Measurements from ENCODE around the gene MBOAT7. TPM values are rescaled to one million over a fixed set of nuclear protein-coding genes. Genes with fewer than 3 reads are reported as not detected.

Gene MBOAT7
- total RNA-seq, 1 experiment from 2014 or later = 109 TPM

- no peak overlapping the region for H3K27ac Mint-ChIP-seq
- no peaks in the 10 kb centered on the region for H3K4me1 Mint-ChIP-seq
- H3K36me3 Mint-ChIP-seq = peaks cover 85% of the 10 kb centered on the region
- POLR2A ChIA-PET = interaction anchor here (1.4 kb wide), 1 partner anchor 8 kb away, joined by 3 read pairs; no protein-coding TSS in a partner anchor
- ATAC-seq (no peak), DNase-seq (ENCODE audit: low spot score) (no peak)
- H3K4me3 Mint-ChIP-seq = no peak overlapping the region
- H3K9me3 Mint-ChIP-seq = no peaks in the 10 kb centered on the region
- TF ChIP-seq GTF2I (CRISPR knock-in tag; conservative IDR thresholded peaks at IDR 0.05) (no peak), ZNF121 (CRISPR knock-in tag; IDR thresholded peaks at IDR 0.05) (no peak), ZNF396 (CRISPR knock-in tag; IDR thresholded peaks at IDR 0.05; ENCODE audit: borderline replicate concordance) (no peak), JUN (CRISPR knock-in tag; IDR thresholded peaks at IDR 0.05) (no peak), ZNF416 (CRISPR knock-in tag; IDR thresholded peaks at IDR 0.05) (no peak), ZNF138 (CRISPR knock-in tag; conservative IDR thresholded peaks at IDR 0.05) (no peak), MAX (CRISPR knock-in tag; IDR thresholded peaks at IDR 0.05) (no peak), CBFB (CRISPR knock-in tag; IDR thresholded peaks at IDR 0.05; ENCODE audit: low read depth) (no peak)
- no peaks in the 10 kb centered on the region; the same call in 1 of the 2 replicates for H3K27me3 Mint-ChIP-seq (ENCODE audit: low read depth)
- CTCF ChIA-PET = no interaction called here
Observed at GRCh38 chr19:54147676-54148075, 41.7 kb downstream of the MBOAT7 start.

GRCh38 chr19:54145541-54146158 is 43.7 kb downstream of the MBOAT7 start:
- no peaks in the 10 kb centered on the region; the same call in 1 of the 2 replicates for H3K27me3 Mint-ChIP-seq (ENCODE audit: low read depth)
- H3K4me1 Mint-ChIP-seq = peaks cover 2% of the 10 kb centered on the region; the same call in 1 of the 2 replicates
- H3K9me3 Mint-ChIP-seq = no peaks in the 10 kb centered on the region
- DNase-seq (ENCODE audit: low spot score) = no peak
- ChIA-PET CTCF (no interaction called here), POLR2A (no interaction called here)
- no peak overlapping the region for H3K27ac Mint-ChIP-seq
- H3K36me3 Mint-ChIP-seq = peaks cover 75% of the 10 kb centered on the region
- H3K4me3 Mint-ChIP-seq = no peak overlapping the region
- ATAC-seq = no peak
- TF ChIP-seq ZNF281 (CRISPR knock-in tag; IDR thresholded peaks at IDR 0.05) (no peak), CTCF (IDR thresholded peaks at IDR 0.05) (no peak), GRHL2 (CRISPR knock-in tag; IDR thresholded peaks at IDR 0.05; ENCODE audit: insufficient replicate concordance, severe bottlenecking) (no peak), FOXP4 (CRISPR knock-in tag; IDR thresholded peaks at IDR 0.05) (no peak), ERG (CRISPR knock-in tag; IDR thresholded peaks at IDR 0.05) (no peak), NFYB (CRISPR knock-in tag; conservative IDR thresholded peaks at IDR 0.05; ENCODE audit: low read depth) (no peak), JAZF1 (CRISPR knock-in tag; IDR thresholded peaks at IDR 0.05) (no peak), ESRRA (CRISPR knock-in tag; IDR thresholded peaks at IDR 0.05; ENCODE audit: borderline replicate concordance) (no peak), ZNF532 (CRISPR knock-in tag; IDR thresholded peaks at IDR 0.05; ENCODE audit: borderline replicate concordance) (no peak), ZBTB21 (CRISPR knock-in tag; IDR thresholded peaks at IDR 0.05; ENCODE audit: borderline replicate concordance) (no peak), ZNF219 (CRISPR knock-in tag; IDR thresholded peaks at IDR 0.05; ENCODE audit: borderline replicate concordance) (no peak), ZMAT4 (CRISPR knock-in tag; IDR thresholded peaks at IDR 0.05) (no peak), IRF2 (CRISPR knock-in tag; IDR thresholded peaks at IDR 0.05; ENCODE audit: borderline replicate concordance, low read depth) (no peak), SOX15 (CRISPR knock-in tag; IDR thresholded peaks at IDR 0.05) (no peak)

All from WTC11 (cell line).